Sigmoid colon (tissue), 7 donors: ENCODE measurements around the gene DDX31. TPM values are rescaled to one million over a fixed set of nuclear protein-coding genes. Genes with fewer than 3 reads are reported as not detected.

Experiments used
- DNase-seq: peaks from one replicate; pipeline ENCODE4 v3.0.0-alpha.2; 2019
- H3K27ac ChIP-seq, 4 donors: fragments of 200-600 bp; sonication (generic); one replicate each; pipeline ENCODE4 v1.5.1; 2016 to 2019; ENCODE audit warnings: mild to moderate bottlenecking in 1 of 4
- H3K27me3 ChIP-seq, 3 donors: fragments of 200-600 bp; sonication (generic); one replicate each; pipeline ENCODE4 v1.5.1; 2019; ENCODE audit warnings: mild to moderate bottlenecking in 1 of 3
- H3K36me3 ChIP-seq, 4 donors: fragments of 200-600 bp; sonication (generic); one replicate each; pipeline ENCODE4 v1.5.1; 2016 to 2019
- H3K4me1 ChIP-seq, 4 donors: fragments of 200-600 bp; sonication (generic); one replicate each; pipeline ENCODE4 v1.5.1; 2017 to 2019
- H3K4me3 ChIP-seq, 4 donors: fragments of 200-600 bp; sonication (generic); one replicate each; pipeline ENCODE4 v1.5.1; 2017 to 2019; ENCODE audit warnings: mild to moderate bottlenecking in 2 of 4, moderate library complexity in 1 of 4
- H3K9me3 ChIP-seq, 4 donors: fragments of 200-600 bp in 3 of 4; sonication (generic) in 3 of 4; one replicate each; pipeline versions ENCODE4 v1.5.1 to v1.6.1; 2013 to 2019
- CTCF ChIP-seq, 4 experiments: fragments of 450-650 bp in 3 of 4; fragments of 200-600 bp in 1 of 4; IDR thresholded peaks; one replicate each; pipeline ENCODE4 v1.5.1; 2016 to 2019; ENCODE audit warnings: antibody characterized with exemption in 4 of 4, mild to moderate bottlenecking in 3 of 4, moderate library complexity in 2 of 4
- EP300 ChIP-seq, 4 donors: sonication (generic); formaldehyde crosslinking; IDR thresholded peaks; one replicate each; pipeline ENCODE4 v1.6.1; 2017; ENCODE audit warnings: antibody characterized with exemption in 4 of 4
- POLR2A ChIP-seq, 2 donors: fragments of 450-650 bp; IDR thresholded peaks; one replicate each; pipeline ENCODE4 v1.6.1; 2016; ENCODE audit warnings: antibody characterized with exemption in 2 of 2, mild to moderate bottlenecking in 2 of 2, moderate library complexity in 2 of 2
- POLR2AphosphoS5 ChIP-seq, 4 donors: sonication (generic); formaldehyde crosslinking; IDR thresholded peaks; one replicate each; pipeline ENCODE4 v1.6.1; 2017; ENCODE audit warnings: antibody characterized with exemption in 4 of 4
- WGBS, 2 donors: extraction: QIAGEN DNeasy Blood & Tissue Kit; methylation state at CpG; one replicate each; pipeline ENCODE4 v1.1.7; 2013; 5-methylcytosine and 5-hydroxymethylcytosine counted together
- intact Hi-C: fragments of 100-400 bp; cut with DNase I; formaldehyde crosslinking; loops from one replicate; pipeline ENCODE4 v1.15.1; 2023
- polyA plus RNA-seq, 3 donors: library from polyadenylated mRNA; stranded (reverse); fragments of 200-250 nt; gene quantifications; one replicate each; pipeline ENCODE4 v1.2.3, GENCODE V29; 2013
- total RNA-seq, 4 donors: library from RNA; depleted of rRNA; stranded (reverse); fragments of >200 nt; gene quantifications; one replicate each; pipeline ENCODE4 v1.1.0, GENCODE V29; 2016
- donor health status: healthy with polysubstance abuse.
- donor health status: Bipolar disorder and iron deficiency.
- donor health status: healthy.

The DDX31 gene
- total and polyA plus RNA-seq, 7 donors = 2.4 to 8.1 (median 6.6) TPM

GRCh38 chr9:132590318-132591182, 79.2 kb downstream of the DDX31 start:
- WGBS, 2 donors = 4 to 5% methylated on average over 73 of the region's 73 CpGs
- Histone ChIP-seq H3K9me3 (no peaks in the 10 kb centered on the region), H3K27ac (no peak overlapping the region), H3K36me3 (peaks cover 0 to 25% (median 11%) of the 10 kb centered on the region in 4 donors), H3K27me3 (peaks cover 56 to 79% (median 69%) of the 10 kb centered on the region in 3 donors), H3K4me1 (peaks cover 0 to 29% (median 19%) of the 10 kb centered on the region in 4 donors), H3K4me3 (no peak overlapping the region)
- TF ChIP-seq POLR2A (IDR thresholded peaks at IDR 0.05) (no peak), CTCF (IDR thresholded peaks at IDR 0.05) (no peak)
- intact Hi-C loops = no loop called here
- no peak for DNase-seq

GRCh38 chr9:132590037-132590317, 79.8 kb downstream of the DDX31 start:
- H3K27ac ChIP-seq = no peak overlapping the region
- H3K27me3 ChIP-seq = peaks cover 62 to 85% (median 75%) of the 10 kb centered on the region in 3 donors
- WGBS, 2 donors = 5 to 9% methylated on average over 17 of the region's 17 CpGs

GRCh38 chr9:132589148-132590036, 80.4 kb downstream of the DDX31 start:
- intact Hi-C loops = no loop called here
- H3K4me3 ChIP-seq = no peak overlapping the region
- WGBS, 2 donors = 3 to 4% methylated on average over 83 of the region's 83 CpGs
- peaks cover 0 to 29% (median 19%) of the 10 kb centered on the region in 4 donors for H3K4me1 ChIP-seq
- peaks cover 0 to 14% (median 2%) of the 10 kb centered on the region in 4 donors for H3K36me3 ChIP-seq
- H3K27me3 ChIP-seq = peaks cover 67 to 90% (median 81%) of the 10 kb centered on the region in 3 donors
- no peak for DNase-seq
- TF ChIP-seq EP300 (IDR thresholded peaks at IDR 0.05) (no peak), POLR2AphosphoS5 (IDR thresholded peaks at IDR 0.05) (no peak), POLR2A (IDR thresholded peaks at IDR 0.05) (no peak), CTCF (IDR thresholded peaks at IDR 0.05) (no peak)
- no peaks in the 10 kb centered on the region for H3K9me3 ChIP-seq
- H3K27ac ChIP-seq = no peak overlapping the region

More at GRCh38 chr9:132590037-132590317, 79.8 kb downstream of the DDX31 start:
- Histone ChIP-seq H3K9me3 (no peaks in the 10 kb centered on the region), H3K36me3 (peaks cover 0 to 20% (median 8%) of the 10 kb centered on the region in 4 donors), H3K4me3 (no peak overlapping the region), H3K4me1 (peaks cover 0 to 29% (median 19%) of the 10 kb centered on the region in 4 donors)
- TF ChIP-seq CTCF (IDR thresholded peaks at IDR 0.05) = no peak
- no peak for TF ChIP-seq POLR2A (IDR thresholded peaks at IDR 0.05)
- no peak for TF ChIP-seq POLR2AphosphoS5 (IDR thresholded peaks at IDR 0.05)
- no peak for TF ChIP-seq EP300 (IDR thresholded peaks at IDR 0.05)
- no peak for DNase-seq
- intact Hi-C loops = no loop called here

- Histone ChIP-seq H3K9me3 (no peaks in the 10 kb centered on the region), H3K36me3 (peaks cover 0 to 7% (median 0%) of the 10 kb centered on the region in 4 donors), H3K27me3 (peaks cover 75 to 98% (median 89%) of the 10 kb centered on the region in 3 donors), H3K4me1 (peaks cover 0 to 29% (median 19%) of the 10 kb centered on the region in 4 donors), H3K4me3 (no peak overlapping the region), H3K27ac (no peak overlapping the region)
- TF ChIP-seq POLR2AphosphoS5 (IDR thresholded peaks at IDR 0.05) = no peak
- TF ChIP-seq POLR2A (IDR thresholded peaks at IDR 0.05) = no peak
- no peak for TF ChIP-seq CTCF (IDR thresholded peaks at IDR 0.05)
- no peak for TF ChIP-seq EP300 (IDR thresholded peaks at IDR 0.05)
- 8 to 10% methylated on average over 28 of the region's 28 CpGs for WGBS, 2 donors
- DNase-seq = no peak
- intact Hi-C loops = no loop called here
Observed at GRCh38 chr9:132588501-132589147, 81.2 kb downstream of the DDX31 start.
